Immature natural killer cell (primary cell): ENCODE measurements around the gene RALGDS. TPM values are rescaled to one million over a fixed set of nuclear protein-coding genes. Genes with fewer than 3 reads are reported as not detected.
A peak's percentile ranks its signal among the peaks of the same experiment; 100 is the strongest.
"Not testable (repeated sequence)": the region's sequence is repeated elsewhere in the genome, so short reads cannot be mapped to it uniquely, and the experiment has no call there.

Source experiments
- DNase-seq, 3 donors: peaks; one replicate each; pipeline ENCODE4 v3.0.0; 2022; ENCODE audit warnings: mixed read lengths in 1 of 3
- H3K27ac Mint-ChIP-seq, 6 donors: one replicate each; pipeline ENCODE4 v1.8.0; 2020; ENCODE audit warnings: mixed read lengths in 6 of 6, mild to moderate bottlenecking in 5 of 6, inconsistent platforms in 4 of 6, moderate library complexity in 3 of 6
- H3K27me3 Mint-ChIP-seq, 3 donors: one replicate each; pipeline ENCODE4 v1.8.0; 2020 to 2021; ENCODE audit warnings: low read depth in 3 of 3, mild to moderate bottlenecking in 3 of 3, mixed read lengths in 3 of 3, moderate library complexity in 3 of 3, inconsistent platforms in 1 of 3
- H3K36me3 Mint-ChIP-seq, 3 donors: one replicate each; pipeline ENCODE4 v1.8.0; 2020; ENCODE audit warnings: mixed read lengths in 3 of 3, inconsistent platforms in 2 of 3, mild to moderate bottlenecking in 2 of 3
- H3K4me1 Mint-ChIP-seq, 2 donors: one replicate each; pipeline ENCODE4 v1.8.0; 2020; ENCODE audit warnings: inconsistent platforms in 2 of 2, mild to moderate bottlenecking in 2 of 2, mixed read lengths in 2 of 2, moderate library complexity in 1 of 2
- H3K4me3 Mint-ChIP-seq, 5 donors: one replicate each; pipeline ENCODE4 v1.8.0; 2020; ENCODE audit warnings: mild to moderate bottlenecking in 5 of 5, mixed read lengths in 5 of 5, inconsistent platforms in 3 of 5, moderate library complexity in 3 of 5
- H3K9me3 Mint-ChIP-seq, 6 donors: one replicate each; pipeline ENCODE4 v1.8.0; 2020; ENCODE audit warnings: mild to moderate bottlenecking in 6 of 6, mixed read lengths in 6 of 6, inconsistent platforms in 4 of 6, moderate library complexity in 3 of 6
- polyA plus RNA-seq, 3 donors: library from polyadenylated mRNA; unstranded; fragments of 300-500 nt; fragmentation: Illumina TruSeq; gene quantifications; one replicate each; pipeline ENCODE4 v1.2.3, GENCODE V29; 2021

RALGDS gene
- polyA plus RNA-seq, 3 donors from 2014 or later: 31.2 to 68.8 (median 31.6) TPM

- H3K9me3 Mint-ChIP-seq, DNase-seq, H3K4me1 Mint-ChIP-seq, H3K4me3 Mint-ChIP-seq, H3K27me3 Mint-ChIP-seq, H3K36me3 Mint-ChIP-seq, H3K27ac Mint-ChIP-seq: not testable (repeated sequence)
Observed at GRCh38 chr9:133070985-133071384, 50.1 kb downstream of the RALGDS start.

- DNase-seq, H3K27me3 Mint-ChIP-seq, H3K36me3 Mint-ChIP-seq, H3K4me3 Mint-ChIP-seq, H3K4me1 Mint-ChIP-seq, H3K9me3 Mint-ChIP-seq, H3K27ac Mint-ChIP-seq: not testable (repeated sequence)
Observed at GRCh38 chr9:133070500-133070961, 50.5 kb downstream of the RALGDS start.

GRCh38 chr9:133068431-133068830, 52.6 kb downstream of the RALGDS start:
- not testable (repeated sequence) for H3K4me1 Mint-ChIP-seq, H3K27me3 Mint-ChIP-seq, DNase-seq, H3K9me3 Mint-ChIP-seq, H3K36me3 Mint-ChIP-seq, H3K4me3 Mint-ChIP-seq
- peak overlapping the region in 1 of 6 donors; percentile 22 for H3K27ac Mint-ChIP-seq

- no peaks in the 10 kb centered on the region for H3K27me3 Mint-ChIP-seq
- no peak overlapping the region for H3K4me3 Mint-ChIP-seq
- H3K9me3 Mint-ChIP-seq: no peaks in the 10 kb centered on the region
- DNase-seq: no peak
- H3K27ac Mint-ChIP-seq: no peak overlapping the region
- no peaks in the 10 kb centered on the region for H3K4me1 Mint-ChIP-seq
- H3K36me3 Mint-ChIP-seq: no peaks in the 10 kb centered on the region
Observed at GRCh38 chr9:133067813-133068212, 53.2 kb downstream of the RALGDS start.

- Mint-ChIP-seq H3K4me3 (no peak overlapping the region), H3K27me3 (no peaks in the 10 kb centered on the region), H3K9me3 (no peaks in the 10 kb centered on the region), H3K27ac (no peak overlapping the region), H3K36me3 (no peaks in the 10 kb centered on the region), H3K4me1 (no peaks in the 10 kb centered on the region)
- DNase-seq: no peak
Observed at GRCh38 chr9:133067006-133067405, 54.0 kb downstream of the RALGDS start.

- Mint-ChIP-seq H3K9me3 (no peaks in the 10 kb centered on the region), H3K4me1 (no peaks in the 10 kb centered on the region), H3K4me3 (no peak overlapping the region), H3K36me3 (no peaks in the 10 kb centered on the region), H3K27me3 (no peaks in the 10 kb centered on the region), H3K27ac (no peak overlapping the region)
- DNase-seq: no peak
Observed at GRCh38 chr9:133066181-133066983, 54.7 kb downstream of the RALGDS start.

- H3K27ac Mint-ChIP-seq: no peak overlapping the region
- DNase-seq: no peak
- no peaks in the 10 kb centered on the region for H3K27me3 Mint-ChIP-seq
- H3K4me1 Mint-ChIP-seq: peaks cover 6 to 7% of the 10 kb centered on the region in 2 donors
- H3K36me3 Mint-ChIP-seq: no peaks in the 10 kb centered on the region
- no peaks in the 10 kb centered on the region for H3K9me3 Mint-ChIP-seq
- no peak overlapping the region for H3K4me3 Mint-ChIP-seq
Observed at GRCh38 chr9:133065070-133065388, 56.0 kb downstream of the RALGDS start.

GRCh38 chr9:133064241-133065069, 56.6 kb downstream of the RALGDS start:
- Mint-ChIP-seq H3K4me1 (peaks cover 12% of the 10 kb centered on the region in 2 donors), H3K4me3 (no peak overlapping the region), H3K27ac (no peak overlapping the region), H3K9me3 (no peaks in the 10 kb centered on the region), H3K27me3 (no peaks in the 10 kb centered on the region), H3K36me3 (no peaks in the 10 kb centered on the region)
- DNase-seq: no peak

GRCh38 chr9:133063500-133064231, 57.4 kb downstream of the RALGDS start:
- DNase-seq: no peak
- peaks cover 0 to 2% (median 1%) of the 10 kb centered on the region in 3 donors for H3K27me3 Mint-ChIP-seq
- H3K4me3 Mint-ChIP-seq: no peak overlapping the region
- no peak overlapping the region for H3K27ac Mint-ChIP-seq
- no peaks in the 10 kb centered on the region for H3K9me3 Mint-ChIP-seq
- H3K36me3 Mint-ChIP-seq: peaks cover 0 to 2% (median 0%) of the 10 kb centered on the region in 3 donors
- H3K4me1 Mint-ChIP-seq: peaks cover 19 to 20% of the 10 kb centered on the region in 2 donors

GRCh38 chr9:133063159-133063499, 57.9 kb downstream of the RALGDS start:
- Mint-ChIP-seq H3K36me3 (peaks cover 0 to 3% (median 0%) of the 10 kb centered on the region in 3 donors), H3K9me3 (no peaks in the 10 kb centered on the region), H3K27me3 (peaks cover 0 to 2% (median 1%) of the 10 kb centered on the region in 3 donors), H3K27ac (no peak overlapping the region), H3K4me3 (no peak overlapping the region), H3K4me1 (peaks cover 25% of the 10 kb centered on the region in 2 donors)
- no peak for DNase-seq

GRCh38 chr9:133062569-133062968, 58.5 kb downstream of the RALGDS start:
- not testable (repeated sequence) for H3K9me3 Mint-ChIP-seq, H3K27ac Mint-ChIP-seq, H3K4me3 Mint-ChIP-seq, H3K36me3 Mint-ChIP-seq, H3K27me3 Mint-ChIP-seq, DNase-seq
- H3K4me1 Mint-ChIP-seq: peaks cover 26 to 27% of the 10 kb centered on the region in 2 donors

GRCh38 chr9:133061764-133062145, 59.3 kb downstream of the RALGDS start, which contains the start of gene CEL:
TSS of gene CEL (plus strand) at chr9:133061981. CDS start at chr9:133062003, 22 bp downstream.
- H3K9me3 Mint-ChIP-seq, DNase-seq, H3K36me3 Mint-ChIP-seq, H3K27me3 Mint-ChIP-seq, H3K4me3 Mint-ChIP-seq, H3K27ac Mint-ChIP-seq: not testable (repeated sequence)
- H3K4me1 Mint-ChIP-seq: peaks cover 26 to 27% of the 10 kb centered on the region in 2 donors

- not testable (repeated sequence) for H3K27me3 Mint-ChIP-seq, H3K9me3 Mint-ChIP-seq, DNase-seq, H3K4me3 Mint-ChIP-seq, H3K36me3 Mint-ChIP-seq, H3K27ac Mint-ChIP-seq
- H3K4me1 Mint-ChIP-seq: peaks cover 26 to 27% of the 10 kb centered on the region in 2 donors
Observed at GRCh38 chr9:133061019-133061763, 59.8 kb downstream of the RALGDS start.
